IMR-90 (cell line): ENCODE measurements around the gene RPH3AL. TPM values are rescaled to one million over a fixed set of nuclear protein-coding genes. Genes with fewer than 3 reads are reported as not detected.

Source experiments
- ATAC-seq: fragments of 200-7000 bp; cut with Tn5 transposase; 2 replicates; pipeline ENCODE4 v1.9.1; 2020; ENCODE audit warnings: low read depth, mild to moderate bottlenecking, moderate library complexity
- BruUV-seq: library from RNA; stranded (reverse); fragments of 400-500 nt; replicated peaks from 2 replicates; lab custom pipeline; 2021; lab: Mats Ljungman, UMichigan
- CTCF ChIA-PET: fragments of 300-600 bp; formaldehyde crosslinking; extraction: SDS; loops from one replicate; lab custom pipeline; 2021; ENCODE audit warnings: antibody characterized with exemption; lab: Yijun Ruan, JAX
- POLR2A ChIA-PET: fragments of 300-600 bp; sonication (Branson Sonifier 250); formaldehyde crosslinking; loops from one replicate; lab custom pipeline; 2022; ENCODE audit warnings: antibody characterized with exemption; ENCODE audit not compliant: unreplicated experiment; lab: Charles Lee
- DNase-seq: peaks from one replicate; pipeline ENCODE4 v3.0.0; 2013
- H2AFZ ChIP-seq: replicated peaks from 2 replicates; pipeline ENCODE3; 2013; ENCODE audit warnings: low read length, mild to moderate bottlenecking; ENCODE audit not compliant: poor library complexity
- H2AK5ac ChIP-seq: 2 replicates; pipeline ENCODE4 v1.6.1; 2013; ENCODE audit warnings: low read depth, low read length, inconsistent platforms
- H2AK9ac ChIP-seq: replicated peaks from 2 replicates; pipeline ENCODE3; 2013; ENCODE audit warnings: mild to moderate bottlenecking, low read depth, low read length, moderate library complexity; ENCODE audit not compliant: poor library complexity
- H2BK120ac ChIP-seq: 2 replicates; pipeline ENCODE4 v1.6.1; 2013; ENCODE audit warnings: low read depth, low read length, inconsistent platforms
- H2BK15ac ChIP-seq: 3 replicates; pipeline ENCODE4 v1.6.1; 2013; ENCODE audit warnings: low read depth, low read length, inconsistent platforms
- H2BK20ac ChIP-seq: 2 replicates; pipeline ENCODE4 v1.6.1; 2013; ENCODE audit warnings: low read depth, mild to moderate bottlenecking, inconsistent platforms, low read length, moderate library complexity
- H2BK5ac ChIP-seq: 2 replicates; pipeline ENCODE4 v1.6.1; 2013; ENCODE audit warnings: mild to moderate bottlenecking, low read depth, low read length, inconsistent platforms; ENCODE audit not compliant: poor library complexity, severe bottlenecking
- H3K14ac ChIP-seq: replicated peaks from 2 replicates; pipeline ENCODE4 v1.6.1; 2013; ENCODE audit warnings: low read depth, low read length, inconsistent platforms
- H3K18ac ChIP-seq: 2 replicates; pipeline ENCODE4 v1.6.1; 2013; ENCODE audit warnings: low read depth, low read length, control low read depth
- H3K23ac ChIP-seq: 2 replicates; pipeline ENCODE4 v1.6.1; 2013; ENCODE audit warnings: low read depth, low read length, inconsistent platforms
- H3K27ac ChIP-seq: 2 replicates; pipeline ENCODE4 v1.5.1; 2013; ENCODE audit warnings: mild to moderate bottlenecking, control low read depth, low read length; ENCODE audit not compliant: insufficient read depth
- H3K27me3 ChIP-seq: 2 replicates; pipeline ENCODE4 v1.6.1; 2013; ENCODE audit warnings: low read length; ENCODE audit not compliant: control insufficient read depth, insufficient read depth
- H3K36me3 ChIP-seq: 2 replicates; pipeline ENCODE4 v1.6.1; 2013; ENCODE audit warnings: low read length, mixed read lengths; ENCODE audit not compliant: control insufficient read depth, insufficient read depth
- H3K4ac ChIP-seq: 2 replicates; pipeline ENCODE4 v1.6.1; 2013; ENCODE audit warnings: low read depth, low read length, inconsistent platforms
- H3K4me1 ChIP-seq: 2 replicates; pipeline ENCODE4 v1.6.1; 2013; ENCODE audit warnings: low read length, mixed read lengths; ENCODE audit not compliant: control insufficient read depth, insufficient read depth
- H3K4me2 ChIP-seq: 2 replicates; pipeline ENCODE4 v1.6.1; 2013; ENCODE audit warnings: low read depth, mild to moderate bottlenecking, control low read depth, low read length, moderate library complexity
- H3K4me3 ChIP-seq: 2 replicates; pipeline ENCODE4 v1.5.1; 2013; ENCODE audit warnings: low read depth, mild to moderate bottlenecking, control low read depth, low read length, moderate library complexity; ENCODE audit not compliant: insufficient read depth
- H3K56ac ChIP-seq: 2 replicates; pipeline ENCODE4 v1.6.1; 2013; ENCODE audit warnings: low read length, inconsistent platforms; ENCODE audit not compliant: insufficient read depth; ENCODE audit errors: extremely low read depth
- H3K79me1 ChIP-seq, 2 experiments: 2 replicates each; pipeline ENCODE4 v1.6.1; 2013; ENCODE audit warnings: low read length in 2 of 2, inconsistent platforms in 1 of 2, low read depth in 1 of 2
- H3K9ac ChIP-seq: 2 replicates; pipeline ENCODE4 v1.6.1; 2013; ENCODE audit warnings: low read depth, low read length, control low read depth
- H3K9me1 ChIP-seq: 2 replicates; pipeline ENCODE4 v1.6.1; 2013; ENCODE audit warnings: low read length, inconsistent platforms; ENCODE audit not compliant: insufficient read depth
- H3K9me3 ChIP-seq: 2 replicates; pipeline ENCODE4 v1.6.1; 2013; ENCODE audit warnings: low read length; ENCODE audit not compliant: control insufficient read depth, insufficient read depth
- H4K20me1 ChIP-seq: 2 replicates; pipeline ENCODE4 v1.6.1; 2013; ENCODE audit warnings: low read length, inconsistent platforms; ENCODE audit not compliant: insufficient read depth
- H4K5ac ChIP-seq: 2 replicates; pipeline ENCODE4 v1.6.1; 2013; ENCODE audit warnings: mild to moderate bottlenecking, low read depth, low read length, control low read depth
- H4K8ac ChIP-seq, 2 experiments: 2 replicates each; pipeline ENCODE4 v1.6.1; 2013; ENCODE audit warnings: low read depth in 2 of 2, low read length in 2 of 2, control low read depth in 1 of 2, inconsistent platforms in 1 of 2
- H4K91ac ChIP-seq: 2 replicates; pipeline ENCODE4 v1.6.1; 2013; ENCODE audit warnings: low read depth, low read length, inconsistent platforms; ENCODE audit not compliant: insufficient read depth
- CHD1 ChIP-seq: IDR thresholded peaks from 2 replicates; pipeline ENCODE4 v1.6.1; 2012; ENCODE audit warnings: low read depth, low read length, improper control_type of control experiment
- MAFK ChIP-seq: IDR thresholded peaks from 2 replicates; pipeline ENCODE4 v1.6.1; 2012; ENCODE audit warnings: low read depth, low read length, improper control_type of control experiment
- NFE2L2 ChIP-seq: fragments of 150-350 bp; IDR thresholded peaks from 2 replicates; pipeline ENCODE4 v1.6.1; 2016; ENCODE audit warnings: low read depth, mild to moderate bottlenecking, low read length
- WGBS, 2 experiments: methylation state at CpG; one replicate each; pipeline versions ENCODE4 v1.1.5 to v1.1.7; 2013; ENCODE audit warnings: missing lambda C conversion rate in 2 of 2; ENCODE audit not compliant: insufficient read length in 1 of 2; ENCODE audit errors: extremely low coverage in 2 of 2; 5-methylcytosine and 5-hydroxymethylcytosine counted together
- dilution Hi-C: fragments of 300-500 bp; cut with HindIII; formaldehyde crosslinking; loops from one replicate; pipeline ENCODE4 v1.14.3; 2018; ENCODE audit warnings: low sequenced_read_pairs; ENCODE audit not compliant: unreplicated experiment
- in situ Hi-C: fragments of 300-500 bp; cut with MboI; formaldehyde crosslinking; loops from 3 replicates; pipeline ENCODE4 v1.14.3; 2019; ENCODE audit warnings: low sequenced_read_pairs, inconsistent platforms, mixed read lengths
- intact Hi-C: fragments of 100-400 bp; cut with micrococcal nuclease; formaldehyde crosslinking; loops from 2 replicates; pipeline ENCODE4 v1.10.0; 2022
- polyA plus RNA-seq, 3 experiments: library from polyadenylated mRNA; depleted of rRNA; stranded (reverse); fragments of >200 nt; gene quantifications; 2 replicates each; pipeline ENCODE4 v1.2.3, GENCODE V29; 2012; ENCODE audit warnings: low replicate concordance in 1 of 3
- total RNA-seq: library from RNA; depleted of rRNA; stranded (reverse); fragments of >200 nt; gene quantifications from 2 replicates; pipeline ENCODE4 v1.2.3, GENCODE V29; 2012
- TF ChIP-seq, protein P1 (sequence below): fragments of 150-350 bp; IDR thresholded peaks from 2 replicates; pipeline ENCODE4 v1.6.1; 2017; ENCODE audit warnings: mild to moderate bottlenecking, antibody characterized with exemption, low read length, low read depth

Gene RPH3AL
- total and polyA plus RNA-seq, 2 of the 4 experiments (the other 2 are of a cell fraction) = 1.8 to 2.5 TPM

DNA sequence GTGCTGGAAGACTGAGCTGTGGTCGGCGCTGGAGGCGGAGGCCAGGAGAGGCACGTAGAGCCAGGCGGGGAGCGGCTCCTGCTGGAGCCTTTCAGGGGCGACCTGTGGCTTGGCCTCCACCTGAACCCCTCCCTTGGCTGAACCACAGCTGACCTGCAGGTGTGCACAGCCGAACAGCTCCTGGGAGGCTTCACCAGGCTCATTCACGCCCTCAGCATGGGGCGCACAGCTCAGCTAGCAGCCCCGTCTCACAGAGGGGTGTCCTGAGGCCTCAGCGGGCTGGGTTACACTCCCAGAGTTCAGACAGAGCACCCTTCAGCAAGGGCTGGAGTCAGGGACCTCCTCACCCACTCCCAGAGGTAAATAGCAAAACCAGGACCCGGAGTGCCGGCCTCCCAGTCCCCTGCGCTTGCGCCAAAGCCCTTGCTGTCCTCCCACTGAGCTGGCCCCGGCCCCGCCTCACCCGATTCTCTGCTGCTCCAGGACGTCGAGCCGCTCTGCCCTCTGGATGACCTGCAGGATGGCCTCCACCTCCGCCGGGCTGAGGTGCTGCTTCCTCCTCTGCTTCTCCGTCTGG lies 31.7 kb downstream of the RPH3AL start:
- DNase-seq (no peak), ATAC-seq (peak; percentile 35; the same call in 1 of the 2 replicates)
- BruUV-seq = no TSS peak
- Histone ChIP-seq H2AFZ (no peak overlapping the region), H4K5ac (no peak overlapping the region), H3K56ac (no peak overlapping the region), H3K18ac (no peak overlapping the region), H4K20me1 (no peaks in the 10 kb centered on the region), H2BK15ac (no peak overlapping the region), H3K23ac (no peak overlapping the region), H3K4me3 (no peak overlapping the region), H3K79me1 (no peaks in the 10 kb centered on the region), H3K9me3 (no peaks in the 10 kb centered on the region; the same call in 1 of the 2 replicates), H3K27ac (no peak overlapping the region), H3K36me3 (no peaks in the 10 kb centered on the region), H3K9ac (no peak overlapping the region), H2AK5ac (no peak overlapping the region), H3K4ac (no peak overlapping the region), H2BK20ac (no peak overlapping the region), H4K8ac (no peak overlapping the region), H3K4me1 (no peaks in the 10 kb centered on the region), H4K91ac (no peak overlapping the region), H3K27me3 (peaks cover 32% of the 10 kb centered on the region), H3K4me2 (no peak overlapping the region), H2AK9ac (peak overlapping the region; percentile 45), H2BK5ac (no peak overlapping the region), H3K9me1 (no peaks in the 10 kb centered on the region), H2BK120ac (no peak overlapping the region), H3K14ac (no peak overlapping the region)
- ChIA-PET POLR2A (no interaction called here), CTCF (no interaction called here)
- intact Hi-C loops (no loop called here), dilution Hi-C loops (no loop called here), in situ Hi-C loops (no loop called here)
- 36% methylated on average over 12 of the region's 25 CpGs; no CpG with 5 or more reads in 1 of the 2 experiments for WGBS, 2 experiments
- TF ChIP-seq, protein P1, sequence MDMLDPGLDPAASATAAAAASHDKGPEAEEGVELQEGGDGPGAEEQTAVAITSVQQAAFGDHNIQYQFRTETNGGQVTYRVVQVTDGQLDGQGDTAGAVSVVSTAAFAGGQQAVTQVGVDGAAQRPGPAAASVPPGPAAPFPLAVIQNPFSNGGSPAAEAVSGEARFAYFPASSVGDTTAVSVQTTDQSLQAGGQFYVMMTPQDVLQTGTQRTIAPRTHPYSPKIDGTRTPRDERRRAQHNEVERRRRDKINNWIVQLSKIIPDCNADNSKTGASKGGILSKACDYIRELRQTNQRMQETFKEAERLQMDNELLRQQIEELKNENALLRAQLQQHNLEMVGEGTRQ = no peak
- TF ChIP-seq CHD1 (no peak), NFE2L2 (no peak), MAFK (no peak)
